Caki2 (cell line): Measurements from ENCODE around the gene CCDC152. TPM values are rescaled to one million over a fixed set of nuclear protein-coding genes. Genes with fewer than 3 reads are reported as not detected.
"Not testable (repeated sequence)": the region's sequence is repeated elsewhere in the genome, so short reads cannot be mapped to it uniquely, and the experiment has no call there.

Experiments
- DNase-seq: peaks from one replicate; pipeline ENCODE4 v3.0.0-alpha.2; 2015; ENCODE audit warnings: low read depth
- in situ Hi-C: cut with HindIII; loops from 2 replicates; pipeline ENCODE4 v1.10.0; 2016; ENCODE audit warnings: low sequenced_read_pairs, low pct_unique_long_range_greater_than_20kb, mixed read lengths
- total RNA-seq: library from RNA; depleted of rRNA; stranded (reverse); fragments of >200 nt; shearing (Covaris generic); gene quantifications from 2 replicates; pipeline ENCODE4 v1.2.3, GENCODE V29; 2014; ENCODE audit warnings: low replicate concordance

Gene CCDC152
- total RNA-seq, 1 experiment from 2014 or later: not detected

GRCh38 chr5:42807722-42808447 lies 51.3 kb downstream of the CCDC152 start:
- no peak for DNase-seq
- in situ Hi-C loops: no loop called here

GRCh38 chr5:42808888-42809611 lies 52.4 kb downstream of the CCDC152 start:
- in situ Hi-C loops: no loop called here
- no peak for DNase-seq

DNA sequence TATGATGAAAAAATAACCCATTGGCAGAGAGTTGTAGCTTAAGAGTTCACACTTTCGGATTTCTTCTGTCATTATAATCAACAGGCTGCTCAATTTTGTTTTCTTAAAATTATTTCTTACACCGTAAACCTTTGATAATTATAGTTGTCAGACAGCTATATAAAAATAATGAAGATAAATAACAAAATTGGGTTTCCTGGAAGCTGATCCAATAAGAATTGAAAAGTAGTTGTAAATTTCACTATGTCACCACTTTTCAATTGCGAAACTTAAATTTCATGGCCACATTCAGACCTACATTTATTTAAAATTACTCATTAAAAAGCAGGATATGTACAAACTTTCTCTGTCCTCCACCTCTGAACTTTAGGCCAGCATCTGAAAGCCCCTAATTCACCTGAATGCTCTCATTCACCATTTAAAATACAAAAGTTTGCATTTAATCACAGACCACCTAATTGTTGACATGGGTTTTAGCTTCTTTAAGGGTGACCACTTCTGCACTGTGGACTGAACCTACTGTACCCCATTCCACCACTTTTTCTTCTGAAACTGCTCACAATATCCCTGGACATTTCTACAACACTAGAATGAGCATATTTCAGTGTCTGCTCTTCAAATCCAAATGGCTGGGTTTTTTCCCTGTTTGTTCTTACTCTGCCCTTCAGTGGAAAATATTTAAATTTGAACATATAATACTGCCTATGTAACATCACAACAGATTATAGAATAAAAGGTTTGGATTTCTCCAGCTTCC lies 54.4 kb downstream of the CCDC152 start:
- DNase-seq: no peak
- in situ Hi-C loops: no loop called here

DNA sequence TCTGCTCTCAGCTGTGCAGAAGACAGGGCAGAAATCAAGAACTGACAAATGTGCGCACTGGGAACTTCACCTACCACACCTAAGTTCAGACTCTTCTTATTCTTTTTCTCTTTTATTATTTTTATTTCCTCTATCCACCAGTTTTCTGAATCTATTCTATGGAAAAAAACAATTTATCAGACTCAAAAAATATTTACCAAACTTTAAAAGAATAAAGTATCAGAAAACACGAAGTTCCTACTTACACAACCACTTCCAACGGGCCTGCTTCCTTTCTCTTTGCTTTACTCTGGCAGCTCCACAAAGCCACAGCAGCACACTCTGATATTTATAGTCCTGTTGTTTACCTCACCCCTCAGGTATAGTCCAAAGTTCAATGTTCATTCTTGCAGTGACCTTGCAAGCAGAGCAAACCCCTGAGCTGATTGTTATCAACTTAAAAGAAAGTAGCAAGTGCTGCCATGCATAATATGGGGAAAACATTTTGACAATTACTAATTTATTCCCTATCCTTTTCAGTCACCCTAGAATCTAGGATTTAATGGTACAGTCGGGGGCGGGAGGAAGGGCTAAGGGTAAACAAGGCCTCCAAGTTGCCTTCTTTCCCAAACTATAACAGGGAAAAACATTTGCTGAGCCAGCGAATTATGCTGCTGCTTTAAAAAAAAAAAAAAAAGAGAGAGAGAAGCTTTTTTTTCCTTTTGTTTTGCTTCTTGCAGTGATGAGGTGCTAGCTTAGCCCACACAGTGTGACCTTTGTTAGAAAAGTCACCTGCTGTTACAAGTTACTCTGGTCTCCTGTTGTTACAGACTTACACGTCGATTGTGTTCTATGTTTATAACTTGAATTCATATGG lies 55.2 kb downstream of the CCDC152 start, which contains the start of gene SELENOP:
TSS of gene SELENOP (minus strand) at position 302 of the 856 bp plus-strand sequence. CDS start 3,539 bp downstream, outside the sequence.
- DNase-seq: no peak
- in situ Hi-C loops: no loop called here

DNA sequence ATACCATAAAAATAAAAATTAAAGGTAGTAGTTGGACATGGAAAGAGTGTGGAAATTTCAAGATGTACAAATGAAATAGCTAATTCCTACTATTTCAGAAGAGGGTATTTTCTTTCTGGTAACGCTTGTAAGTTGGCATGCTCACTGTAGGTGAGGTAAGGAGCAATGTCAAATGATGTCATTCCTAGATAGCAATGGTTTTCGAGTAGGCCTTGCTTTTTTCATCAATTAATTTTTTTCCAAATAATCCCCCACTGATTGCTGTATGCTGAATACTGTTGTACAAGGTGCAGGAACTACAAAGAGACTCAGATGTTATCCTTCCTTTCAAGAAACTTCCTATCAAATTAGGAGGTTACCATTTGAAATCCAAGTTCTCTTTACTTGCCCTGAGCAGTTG lies 56.0 kb downstream of the CCDC152 start:
- in situ Hi-C loops: no loop called here
- DNase-seq: no peak

- in situ Hi-C loops: no loop called here
Measured at GRCh38 chr5:42813533-42813932, 56.9 kb downstream of the CCDC152 start.

DNA sequence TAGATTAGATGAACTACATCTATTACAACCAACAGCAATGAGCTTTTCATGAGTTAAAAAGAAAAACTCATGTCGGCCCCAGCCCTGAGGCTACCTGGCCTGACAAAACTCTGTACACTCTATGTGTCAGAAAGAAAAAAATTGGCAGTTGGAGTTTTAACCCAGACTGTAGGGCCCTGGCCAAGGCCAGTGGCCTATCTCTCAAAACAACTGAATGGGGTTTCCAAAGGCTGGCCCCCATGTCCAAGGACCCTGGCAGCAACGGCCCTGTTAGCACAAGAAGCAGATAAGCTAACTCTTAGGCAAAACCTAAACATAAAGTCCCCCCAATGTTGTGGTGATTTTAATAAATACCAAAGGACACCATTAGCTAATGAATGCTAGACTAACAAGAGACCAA lies 59.9 kb downstream of the CCDC152 start:
- in situ Hi-C loops, DNase-seq: not testable (repeated sequence)

More at GRCh38 chr5:42813533-42813932, 56.9 kb downstream of the CCDC152 start:
- DNase-seq: no peak

- in situ Hi-C loops: no loop called here
- no peak for DNase-seq
Measured at GRCh38 chr5:42819745-42820144, 63.1 kb downstream of the CCDC152 start.

DNA sequence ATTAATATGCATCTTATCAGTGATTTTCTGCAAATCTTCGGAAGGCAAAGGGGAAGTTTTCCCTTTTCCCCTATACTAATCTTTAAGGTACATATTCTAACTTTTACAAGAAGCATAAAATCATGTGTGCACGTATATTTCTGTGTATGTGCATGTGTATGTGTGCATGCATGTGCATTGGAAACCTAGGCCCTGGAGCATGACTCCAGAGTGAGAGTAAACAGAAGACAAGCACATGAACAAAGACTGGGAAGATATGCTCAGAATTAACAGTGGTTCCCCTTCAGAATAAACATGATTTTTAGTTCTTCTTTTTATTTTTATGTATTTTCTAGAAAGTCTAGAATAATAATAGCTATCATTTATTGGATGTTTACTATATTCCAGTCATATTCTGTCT lies 65.9 kb downstream of the CCDC152 start:
- in situ Hi-C loops: no loop called here
- no peak for DNase-seq

- in situ Hi-C loops: no loop called here
- no peak for DNase-seq
Measured at GRCh38 chr5:42824347-42824976, 67.8 kb downstream of the CCDC152 start.

GRCh38 chr5:42825422-42826148 lies 69.0 kb downstream of the CCDC152 start:
- in situ Hi-C loops: no loop called here
- no peak for DNase-seq

GRCh38 chr5:42826757-42827515 lies 70.3 kb downstream of the CCDC152 start:
- in situ Hi-C loops: no loop called here
- DNase-seq: no peak

- in situ Hi-C loops: no loop called here
- DNase-seq: no peak
Measured at GRCh38 chr5:42828671-42829070, 72.1 kb downstream of the CCDC152 start.

DNA sequence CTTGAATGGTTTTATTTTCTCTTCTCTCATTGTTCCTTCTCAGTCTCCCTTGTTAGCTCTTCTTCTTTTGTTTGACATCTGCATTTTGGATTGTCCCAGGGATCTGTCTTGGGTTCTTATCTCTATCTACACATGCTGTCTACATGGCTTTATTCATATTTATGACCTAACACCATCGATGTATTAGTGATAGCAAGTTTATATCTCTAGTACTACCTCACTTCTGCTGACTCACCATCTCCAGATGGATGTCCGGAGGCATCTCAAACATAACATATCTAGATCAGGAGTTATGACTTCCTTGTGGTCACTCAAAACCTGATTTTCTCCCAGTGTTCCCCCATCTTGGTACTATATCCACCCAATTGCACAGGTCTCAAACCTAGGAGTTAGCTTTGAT lies 74.3 kb downstream of the CCDC152 start:
- DNase-seq: no peak
- in situ Hi-C loops: no loop called here

DNA sequence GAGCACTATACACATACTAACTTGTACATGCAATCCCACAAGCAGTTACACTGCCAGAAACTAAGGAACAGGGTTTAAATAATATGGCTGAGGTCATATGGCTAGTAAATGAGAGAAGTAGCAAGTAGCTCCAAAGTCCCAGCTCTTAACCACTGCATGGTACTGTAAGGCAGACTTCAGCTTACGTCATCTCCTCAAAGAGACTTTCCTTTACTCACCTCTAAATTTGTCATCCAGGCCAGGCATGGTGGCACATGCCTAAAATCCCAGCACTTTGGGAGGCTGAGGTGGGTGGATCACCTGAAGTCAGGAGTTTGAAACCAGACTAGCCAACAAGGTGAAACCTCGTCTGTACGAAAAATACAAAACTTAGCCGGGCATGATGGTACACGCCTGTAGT lies 75.4 kb downstream of the CCDC152 start:
- no peak for DNase-seq
- in situ Hi-C loops: no loop called here

DNA sequence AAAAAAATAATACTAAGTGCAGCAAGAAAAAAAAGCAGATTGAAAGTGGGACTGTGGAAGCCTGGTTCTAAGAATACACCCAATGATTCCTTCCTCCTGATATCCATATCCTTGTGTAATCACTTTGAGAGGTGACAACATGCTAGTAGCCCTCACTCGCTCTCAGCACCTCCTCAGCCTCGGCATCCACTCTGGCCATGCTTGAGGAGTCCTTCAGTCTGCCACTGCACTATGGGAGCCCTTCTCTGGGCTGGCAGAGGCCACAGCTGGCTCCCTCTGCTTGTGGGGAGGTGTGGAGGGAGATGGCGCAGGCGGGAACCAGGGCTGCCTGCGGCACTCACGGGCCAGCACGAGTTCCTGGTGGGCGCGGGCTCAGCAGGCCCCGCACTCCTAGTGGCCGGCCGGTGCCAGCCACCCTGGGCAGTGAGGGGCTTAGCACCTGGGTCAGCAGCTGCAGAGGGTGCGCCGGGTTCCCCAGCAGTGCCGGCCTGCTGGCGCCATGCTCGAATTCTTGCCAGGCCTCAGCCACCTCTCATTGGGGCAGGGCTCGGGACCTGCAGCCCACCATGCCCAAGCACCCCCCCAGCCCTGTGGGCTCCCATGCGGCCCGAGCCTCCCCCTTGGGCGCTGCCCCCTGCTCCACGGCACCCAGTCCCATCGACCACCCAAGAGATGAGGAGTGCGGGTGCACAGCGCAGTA lies 79.6 kb downstream of the CCDC152 start:
- in situ Hi-C loops: no loop called here
- DNase-seq: no peak
